NCI-H2227 treated with DMSO at 0.1 percent for 48 hours (cell line): ENCODE data around the gene SCN2A.
A peak's percentile ranks its signal among the peaks of the same experiment; 100 is the strongest.
"Not testable (repeated sequence)": the region's sequence is repeated elsewhere in the genome, so short reads cannot be mapped to it uniquely, and the experiment has no call there.

Source experiments
- DNase-seq: peaks from one replicate; lab custom pipeline; 2025; lab: John Stamatoyannopoulos, UW

SCN2A gene

GRCh38 chr2:165328272-165328671, 89.1 kb downstream of the SCN2A start:
- no peak for DNase-seq

- not testable (repeated sequence) for DNase-seq
Observed at GRCh38 chr2:165344276-165344675, 105.1 kb downstream of the SCN2A start.

- DNase-seq, result no peak
Observed at GRCh38 chr2:165348441-165348840, 109.2 kb downstream of the SCN2A start.

GRCh38 chr2:165349181-165349580, 110.0 kb downstream of the SCN2A start:
- DNase-seq, result no peak

- no peak for DNase-seq
Observed at GRCh38 chr2:165357758-165358157, 118.5 kb downstream of the SCN2A start.

- no peak for DNase-seq
Observed at GRCh38 chr2:165361514-165361913, 122.3 kb downstream of the SCN2A start.

- DNase-seq, result no peak
Observed at GRCh38 chr2:165369131-165369897, 130.1 kb downstream of the SCN2A start.

- no peak for DNase-seq
Observed at GRCh38 chr2:165369898-165370296, 130.7 kb downstream of the SCN2A start.

GRCh38 chr2:165371356-165371755, 132.1 kb downstream of the SCN2A start:
- no peak for DNase-seq

GRCh38 chr2:165373278-165374010, 134.2 kb downstream of the SCN2A start:
- no peak for DNase-seq

GRCh38 chr2:165376571-165376975, 137.4 kb downstream of the SCN2A start:
- no peak for DNase-seq

GRCh38 chr2:165382362-165382761, 143.1 kb downstream of the SCN2A start:
- no peak for DNase-seq

GRCh38 chr2:165390875-165391274, 151.7 kb downstream of the SCN2A start:
- DNase-seq, result peak; percentile 67

- no peak for DNase-seq
Observed at GRCh38 chr2:165391791-165392190, 152.6 kb downstream of the SCN2A start.

GRCh38 chr2:165398603-165399002, 159.4 kb downstream of the SCN2A start:
- not testable (repeated sequence) for DNase-seq

GRCh38 chr2:165401285-165401852, 162.2 kb downstream of the SCN2A start:
- peak; percentile 88 for DNase-seq

- DNase-seq, result no peak
Observed at GRCh38 chr2:165402162-165402561, 162.9 kb downstream of the SCN2A start.

- peak; percentile 63 for DNase-seq
Observed at GRCh38 chr2:165406173-165406572, 167.0 kb downstream of the SCN2A start.

GRCh38 chr2:165407466-165407865, 168.3 kb downstream of the SCN2A start:
- DNase-seq, result no peak

GRCh38 chr2:165408186-165408585, 169.0 kb downstream of the SCN2A start:
- no peak for DNase-seq

GRCh38 chr2:165410276-165410675, 171.1 kb downstream of the SCN2A start:
- DNase-seq, result no peak

- DNase-seq, result no peak
Observed at GRCh38 chr2:165414187-165414586, 175.0 kb downstream of the SCN2A start.

GRCh38 chr2:165417009-165417408, 177.8 kb downstream of the SCN2A start:
- DNase-seq, result no peak
